ENCODE data around the gene C19orf12.

C19orf12 gene

GRCh38 chr19:29761575-29762232 is 46.6 kb upstream of the C19orf12 start:
- Histone ChIP-seq H3K4me2 (ENCODE audit: low read depth, low read length) (no peak overlapping the region), H2AFZ (ENCODE audit: low read length) (no peak overlapping the region), H3K4me3 (ENCODE audit: low read length) (no peak overlapping the region), H3K27ac (ENCODE audit: low read length) (no peak overlapping the region), H3K4me1 (ENCODE audit: low read length) (no peaks in the 10 kb centered on the region), H4K20me1 (ENCODE audit: insufficient read depth, low read length) (no peaks in the 10 kb centered on the region), H3K9me3 (replicated peaks; ENCODE audit: insufficient read depth, low read length) (no peaks in the 10 kb centered on the region), H3K9ac (ENCODE audit: low read length) (no peak overlapping the region), H3K9me2 (replicated peaks; ENCODE audit: insufficient read depth, low read length) (no peaks in the 10 kb centered on the region), H3K36me3 (replicated peaks; ENCODE audit: insufficient read depth, low read length) (no peaks in the 10 kb centered on the region), H3F3A (ENCODE audit: insufficient read depth, low read length) (no peaks in the 10 kb centered on the region), H3K79me2 (ENCODE audit: low read length) (no peaks in the 10 kb centered on the region), H3K27me3 (replicated peaks; ENCODE audit: insufficient read depth, low read length) (peaks cover 42% of the 10 kb centered on the region)
- no peak for DNase-seq
- no peak for TF ChIP-seq CTCF (IDR thresholded peaks at IDR 0.05; ENCODE audit: low read length)
- no peak for TF ChIP-seq EZH2phosphoT487 (IDR thresholded peaks at IDR 0.05; ENCODE audit: low read length)
- TF ChIP-seq EZH2 (optimal IDR thresholded peaks at IDR 0.05; ENCODE audit: low read depth, low read length): no peak

- H3K9ac ChIP-seq (ENCODE audit: low read length): no peak overlapping the region
- H3K36me3 ChIP-seq (replicated peaks; ENCODE audit: insufficient read depth, low read length): no peaks in the 10 kb centered on the region
- H3K27ac ChIP-seq (ENCODE audit: low read length): no peak overlapping the region
- DNase-seq: no peak
- no peaks in the 10 kb centered on the region for H3K9me2 ChIP-seq (replicated peaks; ENCODE audit: insufficient read depth, low read length)
- no peak for TF ChIP-seq CTCF (IDR thresholded peaks at IDR 0.05; ENCODE audit: low read length)
- TF ChIP-seq EZH2 (optimal IDR thresholded peaks at IDR 0.05; ENCODE audit: low read depth, low read length): no peak
- peaks cover 39% of the 10 kb centered on the region for H3K27me3 ChIP-seq (replicated peaks; ENCODE audit: insufficient read depth, low read length)
- no peak overlapping the region for H2AFZ ChIP-seq (ENCODE audit: low read length)
- H3K9me3 ChIP-seq (replicated peaks; ENCODE audit: insufficient read depth, low read length): no peaks in the 10 kb centered on the region
- peak overlapping the region; percentile 84; the same call in 1 of the 2 replicates for H3K4me2 ChIP-seq (ENCODE audit: low read depth, low read length)
- no peaks in the 10 kb centered on the region for H3K4me1 ChIP-seq (ENCODE audit: low read length)
- H3K4me3 ChIP-seq (ENCODE audit: low read length): peak overlapping the region; percentile 53; the same call in 1 of the 2 replicates
- H3K79me2 ChIP-seq (ENCODE audit: low read length): no peaks in the 10 kb centered on the region
- no peaks in the 10 kb centered on the region for H4K20me1 ChIP-seq (ENCODE audit: insufficient read depth, low read length)
- no peaks in the 10 kb centered on the region for H3F3A ChIP-seq (ENCODE audit: insufficient read depth, low read length)
These were observed 45.9 kb upstream of the C19orf12 start for GRCh38 chr19:29760752-29761502.

DNA sequence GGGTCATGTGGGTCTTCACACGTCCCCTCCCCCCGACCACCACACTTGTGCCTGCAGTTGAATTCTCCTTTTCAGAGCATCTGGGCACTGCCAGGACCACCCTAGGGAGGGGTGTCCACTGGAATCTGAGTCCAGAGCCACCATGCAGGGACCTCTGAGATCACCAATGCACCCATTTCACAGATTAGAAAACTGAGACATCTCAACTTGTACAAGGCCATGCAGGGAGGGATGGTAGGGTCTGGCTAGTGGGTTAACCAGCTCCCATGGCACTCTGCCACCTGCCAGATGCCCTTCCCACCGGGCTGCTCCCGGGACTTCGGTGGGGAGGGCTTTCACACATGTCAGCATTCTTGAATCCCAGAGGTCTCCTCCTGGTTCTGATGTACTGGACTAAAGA is 44.3 kb upstream of the C19orf12 start:
- no peaks in the 10 kb centered on the region for H3K9me2 ChIP-seq (replicated peaks; ENCODE audit: insufficient read depth, low read length)
- no peak overlapping the region for H3K4me2 ChIP-seq (ENCODE audit: low read depth, low read length)
- no peak for DNase-seq
- H3F3A ChIP-seq (ENCODE audit: insufficient read depth, low read length): no peaks in the 10 kb centered on the region
- no peaks in the 10 kb centered on the region for H3K9me3 ChIP-seq (replicated peaks; ENCODE audit: insufficient read depth, low read length)
- TF ChIP-seq EZH2phosphoT487 (IDR thresholded peaks at IDR 0.05; ENCODE audit: low read length) (no peak), CTCF (IDR thresholded peaks at IDR 0.05; ENCODE audit: low read length) (no peak), EZH2 (optimal IDR thresholded peaks at IDR 0.05; ENCODE audit: low read depth, low read length) (no peak)
- no peaks in the 10 kb centered on the region for H3K36me3 ChIP-seq (replicated peaks; ENCODE audit: insufficient read depth, low read length)
- no peak overlapping the region for H3K9ac ChIP-seq (ENCODE audit: low read length)
- H3K4me3 ChIP-seq (ENCODE audit: low read length): no peak overlapping the region
- H3K27me3 ChIP-seq (replicated peaks; ENCODE audit: insufficient read depth, low read length): peaks cover 33% of the 10 kb centered on the region
- no peaks in the 10 kb centered on the region for H3K79me2 ChIP-seq (ENCODE audit: low read length)
- no peak overlapping the region for H2AFZ ChIP-seq (ENCODE audit: low read length)
- no peaks in the 10 kb centered on the region for H4K20me1 ChIP-seq (ENCODE audit: insufficient read depth, low read length)
- no peaks in the 10 kb centered on the region for H3K4me1 ChIP-seq (ENCODE audit: low read length)
- no peak overlapping the region for H3K27ac ChIP-seq (ENCODE audit: low read length)
